Activated CD8-positive, alpha-beta memory T cell treated with anti-CD3 and anti-CD28 coated beads, Interleukin-2, amount 10 ng/mL, durations not matched to agents 7 days and 5 days (primary cell): ENCODE measurements around the gene LARP1. TPM values are rescaled to one million over a fixed set of nuclear protein-coding genes. Genes with fewer than 3 reads are reported as not detected.

Experiments used
- ATAC-seq: fragments of 150-1000 bp; cut with Tn5 transposase; one replicate; pipeline ENCODE4 v1.10.0; 2021; ENCODE audit warnings: moderate library complexity
- CTCF ChIA-PET: fragments of 350-600 bp; sonication (Branson Sonifier 250); formaldehyde crosslinking; loops from one replicate; lab custom pipeline; 2021; ENCODE audit warnings: antibody characterized with exemption; lab: Charles Lee
- DNase-seq: peaks from one replicate; pipeline ENCODE4 v3.0.0-alpha.2; 2020
- H3K27ac Mint-ChIP-seq: one replicate; pipeline ENCODE4 v1.8.0; 2021; ENCODE audit warnings: mild to moderate bottlenecking, mixed read lengths
- H3K27me3 Mint-ChIP-seq: one replicate; pipeline ENCODE4 v1.8.0; 2021; ENCODE audit warnings: mixed read lengths
- H3K36me3 Mint-ChIP-seq: one replicate; pipeline ENCODE4 v1.8.0; 2021; ENCODE audit warnings: mild to moderate bottlenecking, mixed read lengths
- H3K4me1 Mint-ChIP-seq: one replicate; pipeline ENCODE4 v1.8.0; 2021; ENCODE audit warnings: mixed read lengths
- H3K4me3 Mint-ChIP-seq: one replicate; pipeline ENCODE4 v1.8.0; 2021; ENCODE audit warnings: mild to moderate bottlenecking, moderate library complexity, mixed read lengths
- H3K9me3 Mint-ChIP-seq: one replicate; pipeline ENCODE4 v1.8.0; 2022; ENCODE audit warnings: low read depth, mixed read lengths
- total RNA-seq, 2 experiments: library from RNA; stranded (reverse); gene quantifications; one replicate each; pipeline ENCODE4 v1.2.3, GENCODE V29; 2021

Gene LARP1
- total RNA-seq, 2 experiments from 2014 or later, result 212 to 238 TPM

- no peak overlapping the region for H3K4me3 Mint-ChIP-seq
- peaks cover 49% of the 10 kb centered on the region for H3K4me1 Mint-ChIP-seq
Observed at GRCh38 chr5:154778534-154778933, 23.4 kb downstream of the LARP1 start.

GRCh38 chr5:154779105-154779504, 23.9 kb downstream of the LARP1 start:
- Mint-ChIP-seq H3K27me3 (no peaks in the 10 kb centered on the region), H3K9me3 (no peaks in the 10 kb centered on the region), H3K27ac (no peak overlapping the region), H3K36me3 (peaks cover 2% of the 10 kb centered on the region), H3K4me3 (no peak overlapping the region), H3K4me1 (peaks cover 51% of the 10 kb centered on the region)
- DNase-seq (no peak), ATAC-seq (no peak)
- CTCF ChIA-PET, result no interaction called here

More at GRCh38 chr5:154778534-154778933, 23.4 kb downstream of the LARP1 start:
- DNase-seq, result no peak
- no peak for ATAC-seq
- H3K27me3 Mint-ChIP-seq, result no peaks in the 10 kb centered on the region
- no peak overlapping the region for H3K27ac Mint-ChIP-seq
- CTCF ChIA-PET, result no interaction called here
- no peaks in the 10 kb centered on the region for H3K9me3 Mint-ChIP-seq
- H3K36me3 Mint-ChIP-seq, result peaks cover 2% of the 10 kb centered on the region

DNA sequence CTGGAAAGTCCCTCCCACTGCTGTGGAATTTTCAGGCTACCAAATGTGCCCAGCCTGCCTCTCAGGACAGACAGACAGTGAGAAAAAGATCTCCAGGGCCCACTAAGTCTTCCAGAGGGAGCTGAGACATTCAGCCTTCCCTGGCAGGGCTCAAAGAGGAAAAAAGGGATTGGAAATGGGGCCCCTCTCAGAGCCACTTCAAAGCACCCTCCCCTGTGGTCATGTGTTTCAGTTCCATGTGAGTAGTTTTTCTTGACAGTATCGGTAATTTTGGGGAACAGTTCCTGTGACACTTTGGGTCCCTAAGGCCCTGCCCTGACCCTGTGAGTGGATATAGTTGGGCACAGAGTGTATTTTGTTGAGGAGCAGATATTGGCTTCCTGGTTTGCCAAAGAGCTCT, 25.0 kb downstream of the LARP1 start:
- ATAC-seq, result no peak
- Mint-ChIP-seq H3K36me3 (peaks cover 2% of the 10 kb centered on the region), H3K4me1 (peaks cover 55% of the 10 kb centered on the region), H3K27ac (peak overlapping the region; percentile 28), H3K27me3 (no peaks in the 10 kb centered on the region), H3K4me3 (no peak overlapping the region), H3K9me3 (no peaks in the 10 kb centered on the region)
- CTCF ChIA-PET, result no interaction called here
- DNase-seq, result no peak

DNA sequence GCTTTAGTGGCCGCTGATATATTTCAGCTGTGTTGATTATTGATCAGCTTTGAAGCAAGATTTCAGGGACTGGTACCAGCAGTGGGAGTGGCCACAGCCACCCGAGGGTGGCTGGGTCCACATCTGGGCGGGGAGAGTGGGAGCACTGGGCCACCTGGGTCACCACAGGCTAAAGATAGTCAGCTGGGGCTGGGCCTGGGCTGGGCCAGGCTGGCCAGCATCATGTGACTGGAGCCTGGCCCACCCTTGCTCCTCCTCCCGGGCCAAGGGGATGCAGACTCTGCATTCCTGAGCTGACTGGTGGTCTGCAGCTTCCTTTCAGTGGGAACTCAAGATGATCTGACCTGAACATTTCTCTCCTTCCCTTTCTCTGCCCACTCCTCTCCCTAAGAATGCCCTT, 27.1 kb downstream of the LARP1 start:
- H3K9me3 Mint-ChIP-seq, result no peaks in the 10 kb centered on the region
- no peaks in the 10 kb centered on the region for H3K27me3 Mint-ChIP-seq
- no peak overlapping the region for H3K27ac Mint-ChIP-seq
- H3K4me3 Mint-ChIP-seq, result no peak overlapping the region
- CTCF ChIA-PET, result interaction anchor here (1.2 kb wide), 1 partner anchor 132 kb away, joined by 3 read pairs; no protein-coding TSS in a partner anchor
- H3K4me1 Mint-ChIP-seq, result peaks cover 64% of the 10 kb centered on the region
- ATAC-seq (no peak), DNase-seq (no peak)
- H3K36me3 Mint-ChIP-seq, result peaks cover 4% of the 10 kb centered on the region

- no peak for ATAC-seq
- peaks cover 70% of the 10 kb centered on the region for H3K4me1 Mint-ChIP-seq
- H3K9me3 Mint-ChIP-seq, result no peaks in the 10 kb centered on the region
- no peak overlapping the region for H3K4me3 Mint-ChIP-seq
- peaks cover 2% of the 10 kb centered on the region for H3K36me3 Mint-ChIP-seq
- no peak overlapping the region for H3K27ac Mint-ChIP-seq
- CTCF ChIA-PET, result no interaction called here
- H3K27me3 Mint-ChIP-seq, result no peaks in the 10 kb centered on the region
- no peak for DNase-seq
Observed at GRCh38 chr5:154782812-154783592, 27.8 kb downstream of the LARP1 start.

- no peaks in the 10 kb centered on the region for H3K9me3 Mint-ChIP-seq
- H3K36me3 Mint-ChIP-seq, result peaks cover 4% of the 10 kb centered on the region
- no peak overlapping the region for H3K4me3 Mint-ChIP-seq
- no peaks in the 10 kb centered on the region for H3K27me3 Mint-ChIP-seq
- peak overlapping the region; percentile 36 for H3K27ac Mint-ChIP-seq
- ATAC-seq, result peak; percentile 52
- CTCF ChIA-PET, result no interaction called here
- no peak for DNase-seq
- peaks cover 73% of the 10 kb centered on the region for H3K4me1 Mint-ChIP-seq
Observed at GRCh38 chr5:154783774-154784460, 28.7 kb downstream of the LARP1 start.

GRCh38 chr5:154784856-154785255, 29.7 kb downstream of the LARP1 start:
- no peak for DNase-seq
- Mint-ChIP-seq H3K27ac (peak overlapping the region; percentile 72), H3K27me3 (no peaks in the 10 kb centered on the region), H3K4me3 (no peak overlapping the region), H3K36me3 (peaks cover 4% of the 10 kb centered on the region), H3K4me1 (peaks cover 66% of the 10 kb centered on the region), H3K9me3 (no peaks in the 10 kb centered on the region)
- no peak for ATAC-seq
- CTCF ChIA-PET, result interaction anchor here (0.6 kb wide), 1 partner anchor 710 kb away, joined by 4 read pairs; no protein-coding TSS in a partner anchor

- Mint-ChIP-seq H3K36me3 (peaks cover 11% of the 10 kb centered on the region), H3K27ac (no peak overlapping the region), H3K4me3 (no peak overlapping the region), H3K9me3 (no peaks in the 10 kb centered on the region), H3K4me1 (peaks cover 57% of the 10 kb centered on the region), H3K27me3 (no peaks in the 10 kb centered on the region)
- CTCF ChIA-PET, result no interaction called here
- ATAC-seq (no peak), DNase-seq (no peak)
Observed at GRCh38 chr5:154786414-154786813, 31.2 kb downstream of the LARP1 start.

DNA sequence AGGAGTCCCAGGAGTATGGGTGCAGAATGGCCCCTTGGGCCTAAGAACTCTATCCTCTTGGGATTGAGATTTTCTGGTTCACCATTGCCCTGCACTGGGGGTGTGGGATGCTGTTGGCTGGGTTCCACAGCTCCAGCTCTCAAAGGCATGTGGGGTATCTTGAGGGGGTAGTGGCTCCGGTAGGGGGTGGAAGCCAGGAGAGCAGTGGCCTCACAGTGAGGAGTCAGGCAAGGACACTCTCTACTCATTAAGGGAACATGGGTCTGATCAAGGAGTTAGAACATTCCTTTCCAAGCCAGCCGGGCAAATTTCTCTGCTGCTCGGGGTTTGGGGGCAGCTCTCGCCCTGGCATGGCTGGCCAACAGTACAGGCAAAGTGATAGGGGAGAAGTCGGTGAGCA, 33.0 kb downstream of the LARP1 start:
- Mint-ChIP-seq H3K9me3 (no peaks in the 10 kb centered on the region), H3K27ac (peak overlapping the region; percentile 24), H3K4me3 (no peak overlapping the region), H3K36me3 (peaks cover 20% of the 10 kb centered on the region), H3K27me3 (no peaks in the 10 kb centered on the region), H3K4me1 (peaks cover 53% of the 10 kb centered on the region)
- CTCF ChIA-PET, result no interaction called here
- ATAC-seq (no peak), DNase-seq (no peak)

DNA sequence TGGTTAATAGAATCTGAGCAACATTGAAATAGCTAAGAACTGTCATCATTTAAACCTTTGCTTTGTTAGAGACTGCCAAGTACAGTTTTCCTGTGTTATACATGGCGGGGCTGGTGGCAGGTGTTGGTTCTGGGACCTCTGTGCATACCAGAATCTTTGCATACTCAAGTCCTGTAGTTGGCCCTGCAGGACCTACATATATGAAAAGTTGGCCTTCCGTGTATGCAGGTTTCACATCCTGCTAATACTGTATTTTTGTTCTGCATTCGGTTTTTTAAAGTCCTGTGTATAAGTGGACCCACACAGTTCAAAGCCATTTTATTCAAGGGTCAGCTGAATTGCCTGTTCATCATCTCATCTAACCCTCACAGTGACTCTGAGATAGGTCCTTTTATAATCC, 36.4 kb downstream of the LARP1 start:
- no peak overlapping the region for H3K4me3 Mint-ChIP-seq
- H3K4me1 Mint-ChIP-seq, result peaks cover 26% of the 10 kb centered on the region
- H3K27ac Mint-ChIP-seq, result no peak overlapping the region
- H3K27me3 Mint-ChIP-seq, result no peaks in the 10 kb centered on the region
- DNase-seq, result no peak
- CTCF ChIA-PET, result interaction anchor here (1.0 to 1.3 kb wide), 2 partner anchors 10 to 34 kb away, joined by 3 read pairs; no protein-coding TSS in a partner anchor
- H3K36me3 Mint-ChIP-seq, result peaks cover 39% of the 10 kb centered on the region
- no peaks in the 10 kb centered on the region for H3K9me3 Mint-ChIP-seq
- ATAC-seq, result no peak

GRCh38 chr5:154793599-154794524, 38.7 kb downstream of the LARP1 start:
- peaks cover 17% of the 10 kb centered on the region for H3K4me1 Mint-ChIP-seq
- H3K9me3 Mint-ChIP-seq, result no peaks in the 10 kb centered on the region
- no peak overlapping the region for H3K27ac Mint-ChIP-seq
- CTCF ChIA-PET, result interaction anchor here (0.5 to 0.9 kb wide), 2 partner anchors 121 to 144 kb away, joined by 3 to 4 read pairs; no protein-coding TSS in a partner anchor
- no peaks in the 10 kb centered on the region for H3K27me3 Mint-ChIP-seq
- no peak for ATAC-seq
- H3K36me3 Mint-ChIP-seq, result peaks cover 48% of the 10 kb centered on the region
- no peak overlapping the region for H3K4me3 Mint-ChIP-seq
- no peak for DNase-seq

DNA sequence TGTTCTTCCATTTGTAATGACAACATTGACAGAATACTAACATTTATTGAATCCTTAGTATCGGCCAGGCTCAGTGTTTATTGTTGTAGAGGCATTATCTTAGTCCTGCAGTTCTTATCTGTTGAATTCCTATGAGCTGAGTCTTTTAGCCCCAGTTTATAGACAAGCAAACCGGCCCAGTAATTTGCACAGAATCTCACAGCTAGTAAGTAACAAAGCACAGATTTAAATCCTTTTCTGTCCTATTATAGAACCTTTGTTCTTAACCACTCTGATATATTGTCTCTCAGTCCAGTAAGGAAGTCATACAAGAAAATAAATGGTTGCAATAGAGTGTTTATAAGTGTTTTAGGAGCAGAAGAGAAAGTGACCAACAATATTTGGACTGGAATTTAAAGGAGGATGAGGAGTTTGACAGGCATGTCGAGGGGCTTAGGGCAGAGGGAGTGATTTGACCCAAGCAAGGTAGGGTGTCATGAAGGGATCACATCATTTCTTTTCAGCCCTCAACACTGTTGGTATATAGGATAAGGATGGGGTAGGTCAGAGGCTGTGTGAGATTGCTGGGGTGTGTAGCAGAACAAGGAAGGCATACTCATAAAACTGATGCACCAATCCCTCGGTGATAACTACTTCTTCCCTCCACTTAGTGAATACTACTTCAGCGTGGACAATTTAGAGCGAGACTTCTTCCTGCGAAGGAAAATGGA, 39.5 kb downstream of the LARP1 start:
- CTCF ChIA-PET, result interaction anchor here (0.5 to 0.9 kb wide), 2 partner anchors 122 to 144 kb away, joined by 3 to 4 read pairs; no protein-coding TSS in a partner anchor
- H3K4me1 Mint-ChIP-seq, result peaks cover 24% of the 10 kb centered on the region

More for the DNA sequence above, 39.5 kb downstream of the LARP1 start:
- Mint-ChIP-seq H3K4me3 (no peak overlapping the region), H3K36me3 (peaks cover 54% of the 10 kb centered on the region), H3K27ac (no peak overlapping the region), H3K9me3 (no peaks in the 10 kb centered on the region), H3K27me3 (no peaks in the 10 kb centered on the region)
- ATAC-seq (no peak), DNase-seq (no peak)
